Iris pigment epithelial cell (primary cell): ENCODE measurements around the gene CSNK2A1.
"Not testable (repeated sequence)": the region's sequence is repeated elsewhere in the genome, so short reads cannot be mapped to it uniquely, and the experiment has no call there.

Experiments
- DNase-seq: peaks from one replicate; pipeline ENCODE4 v3.0.0-alpha.2; 2011; ENCODE audit warnings: low read depth

CSNK2A1 gene

DNA sequence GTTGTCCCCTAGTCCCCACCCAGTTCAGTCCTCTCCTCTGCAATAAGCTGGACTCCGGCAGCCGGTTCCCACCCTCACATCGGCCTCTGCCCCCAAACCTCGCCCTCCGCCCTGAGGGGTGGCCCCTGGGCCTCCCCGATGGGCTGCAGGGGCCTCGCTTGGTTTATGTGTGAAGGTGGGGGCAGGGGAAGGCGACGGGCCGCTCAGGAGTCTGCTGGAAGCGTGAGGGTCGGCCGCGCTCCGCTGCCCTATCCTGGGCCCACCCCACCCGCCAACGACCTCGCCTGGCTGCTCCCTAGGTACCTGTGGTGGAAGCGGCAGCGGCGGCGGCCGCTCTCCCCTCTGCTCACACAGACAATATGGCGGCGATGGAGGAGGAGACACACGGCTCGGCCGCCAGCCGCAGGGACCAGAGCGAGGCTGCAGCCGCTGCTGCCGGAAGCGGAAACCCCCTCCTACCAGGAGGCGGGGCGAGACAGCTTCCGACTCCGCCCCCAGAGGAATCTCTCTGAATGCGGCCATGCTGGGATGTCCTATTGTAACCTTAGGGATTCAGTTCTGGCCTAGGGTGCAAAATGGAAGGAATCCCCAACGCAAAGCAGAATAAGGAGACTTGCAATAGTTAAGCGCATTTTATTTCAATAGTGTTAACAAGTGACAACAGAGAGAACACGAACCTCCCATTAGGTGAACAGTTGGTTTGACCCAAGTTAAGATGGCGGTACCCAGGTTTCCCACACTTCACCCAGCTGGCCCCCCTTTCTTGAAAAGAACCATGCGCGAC is at the start of gene CSNK2A1:
Gene CSNK2A1 (minus strand): TSS at position 422 of the 784 bp plus-strand sequence. CDS start 35,239 bp downstream, outside the sequence.
- peak; percentile 95 for DNase-seq

- no peak for DNase-seq
Observed at GRCh38 chr20:592506-592905, 48.9 kb upstream of the CSNK2A1 start.

- DNase-seq, result no peak
Observed at GRCh38 chr20:591941-592340, 48.4 kb upstream of the CSNK2A1 start.

DNA sequence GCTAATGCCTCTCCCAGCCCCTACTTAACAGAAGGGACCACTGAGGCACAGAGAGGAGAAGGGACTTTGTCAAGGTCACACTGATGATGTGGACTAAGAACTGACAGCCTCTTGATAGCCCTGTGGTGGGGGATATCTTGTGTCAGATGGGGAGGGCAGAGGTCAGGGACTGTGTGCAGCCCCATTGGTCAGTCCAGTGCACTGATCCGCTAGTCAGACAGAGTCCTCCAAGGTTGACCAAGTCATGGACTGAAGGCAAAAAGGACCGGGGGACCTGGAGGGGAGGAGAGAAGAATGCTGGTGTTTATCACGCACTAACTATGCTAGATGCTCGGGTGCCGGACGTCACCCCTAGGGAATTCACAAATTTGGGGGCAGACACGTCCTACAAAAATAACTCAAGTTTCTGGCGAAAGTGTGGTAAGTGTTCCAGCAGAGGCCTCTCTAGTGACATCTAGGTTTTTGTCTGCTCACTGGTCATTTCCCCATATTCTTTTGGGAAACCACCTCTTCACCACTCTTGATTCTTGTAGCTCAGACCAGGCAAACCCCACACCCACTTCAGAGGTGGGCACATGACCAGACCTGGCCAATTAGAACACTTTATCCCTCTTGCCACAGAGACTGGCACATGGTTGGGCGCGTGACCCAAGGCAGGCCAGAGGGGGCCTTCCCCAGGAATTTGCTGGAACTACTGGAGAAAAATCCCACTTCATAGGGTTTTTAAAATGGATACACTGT is 45.5 kb upstream of the CSNK2A1 start:
- DNase-seq, result no peak

- DNase-seq, result no peak
Observed at GRCh38 chr20:588476-588875, 44.9 kb upstream of the CSNK2A1 start.

GRCh38 chr20:584971-585301 is 41.3 kb upstream of the CSNK2A1 start:
- no peak for DNase-seq

- DNase-seq, result peak; percentile 11
Observed at GRCh38 chr20:584161-584970, 40.8 kb upstream of the CSNK2A1 start.

DNA sequence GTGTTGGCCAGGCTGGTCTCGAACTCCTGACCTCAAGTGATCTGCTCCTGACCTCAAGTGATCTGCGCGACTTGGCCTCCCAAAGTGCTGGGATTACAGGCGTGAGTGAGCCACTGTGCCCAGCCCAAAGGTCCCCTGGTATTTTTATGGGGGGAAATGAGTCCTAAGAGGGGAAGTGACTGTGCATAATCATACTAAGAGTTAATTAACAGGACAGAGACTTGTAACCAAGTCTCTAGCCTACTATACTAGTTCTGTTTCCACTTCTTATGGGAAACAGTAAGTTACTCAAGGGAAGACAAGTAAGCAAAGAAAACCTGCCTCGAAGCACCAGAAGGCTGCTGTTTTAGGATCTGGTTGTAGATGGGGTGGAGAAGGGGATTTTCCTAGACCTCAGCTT is 38.6 kb upstream of the CSNK2A1 start:
- no peak for DNase-seq

DNA sequence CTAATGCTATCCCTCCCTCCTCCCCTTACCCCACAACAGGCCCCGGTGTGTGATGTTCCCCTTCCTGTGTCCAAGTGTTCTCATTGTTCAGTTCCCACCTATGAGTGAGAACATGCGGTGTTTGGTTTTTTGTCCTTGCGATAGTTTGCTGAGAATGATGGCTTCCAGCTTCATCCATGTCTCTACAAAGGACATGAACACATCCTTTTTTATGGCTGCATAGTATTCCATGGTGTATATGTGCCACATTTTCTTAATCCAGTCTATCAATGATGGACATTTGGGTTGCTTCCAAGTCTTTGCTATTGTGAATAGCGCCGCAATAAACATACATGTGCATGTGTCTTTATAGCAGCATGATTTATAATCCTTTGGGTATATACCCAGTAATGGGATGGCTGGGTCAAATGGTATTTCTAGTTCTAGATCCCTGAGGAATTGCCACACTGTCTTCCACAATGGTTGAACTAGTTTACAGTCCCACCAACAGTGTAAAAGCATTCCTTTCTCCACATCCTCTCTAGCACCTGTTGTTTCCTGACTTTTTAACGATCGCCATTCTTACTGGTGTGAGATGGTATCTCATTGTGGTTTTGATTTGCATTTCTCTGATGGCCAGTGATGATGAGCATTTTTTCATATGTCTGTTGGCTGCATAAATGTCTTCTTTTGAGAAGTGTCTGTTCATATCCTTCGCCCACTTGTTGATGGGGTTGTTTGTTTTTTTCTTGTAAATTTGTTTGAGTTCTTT is 35.5 kb upstream of the CSNK2A1 start:
- DNase-seq, result not testable (repeated sequence)

DNA sequence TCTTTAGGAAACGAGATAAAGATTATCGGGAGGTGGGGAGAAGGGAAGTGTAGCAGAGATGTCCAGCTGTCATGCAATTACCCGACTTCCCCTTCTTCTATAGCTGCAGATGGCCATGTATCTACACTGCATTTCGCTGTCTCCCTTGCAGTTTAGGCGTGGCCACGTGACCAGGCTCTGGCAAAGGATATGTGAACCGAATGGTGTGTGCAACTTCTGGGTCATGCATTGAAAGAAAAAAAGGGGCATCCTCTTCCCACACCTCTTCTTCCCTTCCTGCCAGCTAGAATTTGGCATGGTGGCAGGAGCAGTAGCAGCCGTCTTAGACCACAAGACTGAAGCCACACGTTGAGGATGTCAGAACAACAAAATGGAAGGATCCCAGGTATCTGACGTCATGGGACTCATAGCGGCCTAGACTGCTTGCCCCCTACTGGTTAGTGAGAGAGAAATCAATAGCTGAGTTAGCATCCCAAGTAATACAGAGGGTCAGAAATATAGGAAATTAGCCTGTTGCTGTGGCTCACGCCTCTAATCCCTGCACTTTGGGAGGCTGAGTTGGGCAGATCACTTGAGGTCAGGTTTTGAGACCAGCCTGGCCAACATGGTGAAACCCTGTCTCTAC is 33.7 kb upstream of the CSNK2A1 start:
- DNase-seq, result peak; percentile 11

GRCh38 chr20:576156-576555 is 32.6 kb upstream of the CSNK2A1 start:
- no peak for DNase-seq

DNA sequence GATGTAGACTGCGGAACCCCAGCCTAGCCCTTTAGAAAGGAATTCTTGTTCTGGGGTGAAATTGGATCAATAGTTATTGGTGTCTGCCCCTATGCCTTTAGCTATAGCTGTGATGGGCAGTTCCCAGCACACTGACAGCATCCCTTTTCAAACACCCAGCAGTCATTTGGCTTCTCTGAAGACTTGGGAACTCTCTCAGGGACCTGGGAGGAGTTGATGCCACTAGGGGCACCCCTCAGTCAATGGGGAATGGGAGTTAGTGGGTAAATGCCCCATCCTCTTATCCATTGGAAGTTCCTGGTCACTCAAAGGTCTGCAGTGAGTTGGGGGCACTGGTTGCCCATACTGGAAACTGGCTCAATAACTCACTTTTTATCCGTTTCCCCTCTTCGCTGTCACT is 31.6 kb upstream of the CSNK2A1 start:
- DNase-seq, result no peak

DNA sequence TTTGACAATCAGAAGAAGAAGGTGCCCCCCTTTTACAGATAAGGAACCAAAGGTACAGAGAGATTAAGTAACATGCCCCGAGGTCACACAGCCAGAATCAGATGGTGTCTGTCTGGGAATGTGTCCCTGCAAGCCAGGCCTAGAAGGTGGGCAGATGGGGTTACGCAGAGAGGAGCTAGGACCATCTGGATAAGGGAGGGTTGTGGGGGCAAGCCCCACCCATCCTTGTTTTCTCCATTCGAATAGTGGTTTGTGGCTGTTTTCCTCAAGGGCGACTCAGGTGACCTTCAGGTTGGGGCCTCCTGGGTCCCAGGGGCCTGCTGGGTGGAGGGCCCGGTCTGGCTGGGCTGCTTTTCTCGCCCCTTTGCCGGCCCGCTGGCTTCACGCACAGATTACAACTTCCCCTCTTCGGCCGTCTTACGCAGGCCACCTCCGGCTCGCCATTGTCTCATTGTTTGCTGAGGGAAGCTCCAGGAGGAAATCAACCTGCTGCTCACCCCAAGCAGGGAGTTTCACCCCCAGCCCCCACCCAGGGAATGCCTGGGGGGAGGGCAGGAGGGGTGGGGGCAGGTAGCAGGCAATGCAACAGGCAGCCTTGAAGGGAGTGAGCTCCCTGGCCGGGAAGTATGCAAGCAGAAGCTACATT is 30.8 kb upstream of the CSNK2A1 start:
- DNase-seq, result no peak

DNA sequence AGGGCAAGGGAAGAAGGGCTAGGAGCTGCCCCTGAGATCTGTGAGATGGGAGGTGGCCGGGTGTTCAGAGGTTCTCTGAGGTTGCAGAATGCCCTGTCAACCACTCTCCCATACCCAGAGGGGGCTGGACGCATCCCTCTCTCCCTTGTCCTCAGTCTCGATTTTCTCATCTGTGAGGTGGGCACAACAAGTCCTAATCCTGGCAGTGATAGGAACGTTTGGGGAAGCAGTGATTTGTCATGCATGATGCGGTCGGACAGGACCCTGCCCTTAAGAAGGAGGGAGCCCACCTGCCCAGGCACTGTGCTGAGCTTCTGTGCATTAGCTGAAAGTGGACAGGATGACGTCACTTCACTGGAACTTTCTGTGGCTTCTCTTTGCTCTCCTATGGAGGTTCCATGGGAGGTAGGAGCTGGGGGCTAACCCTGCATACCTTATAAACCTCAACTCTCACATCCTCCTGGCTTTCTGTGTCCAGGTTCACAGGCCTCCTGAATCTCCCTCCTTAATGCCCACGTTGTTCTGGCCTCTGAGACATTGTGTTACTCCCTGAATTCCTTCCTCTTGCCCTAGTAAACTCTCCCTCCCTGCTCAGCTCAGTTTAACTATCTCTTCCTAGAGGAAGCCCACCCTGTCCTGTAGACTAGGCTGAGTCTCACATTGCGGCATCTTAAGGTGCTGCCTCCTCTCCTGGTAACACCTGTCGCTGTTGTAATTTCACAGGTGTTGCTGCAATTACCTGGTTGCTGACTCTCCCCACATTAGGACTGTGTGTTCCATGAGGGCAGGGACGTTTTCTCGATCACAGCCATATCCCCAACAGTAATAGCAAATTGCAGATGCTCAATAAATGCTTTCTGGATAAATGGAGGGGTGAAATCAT is 30.1 kb upstream of the CSNK2A1 start:
- no peak for DNase-seq

DNA sequence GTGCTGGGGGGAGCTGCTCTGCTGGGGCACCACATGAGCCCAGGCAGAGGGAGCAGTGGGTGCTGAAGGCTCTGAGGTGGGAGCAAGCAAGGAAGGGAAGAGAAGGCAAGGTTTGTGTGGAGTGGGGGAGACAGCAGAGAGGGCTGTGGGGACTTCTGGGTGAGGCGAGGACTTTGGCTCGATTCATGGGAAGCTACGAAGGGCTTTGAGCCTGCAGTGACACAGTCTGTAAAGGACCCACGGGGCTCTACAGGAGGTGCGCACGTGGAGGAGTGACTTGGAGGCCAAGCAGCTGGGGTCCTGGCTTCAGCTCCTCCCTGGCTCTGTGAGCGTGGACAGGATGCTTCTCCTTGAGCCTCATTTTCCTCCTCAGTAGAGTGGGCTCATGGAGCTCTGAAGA is 29.1 kb upstream of the CSNK2A1 start:
- no peak for DNase-seq

DNA sequence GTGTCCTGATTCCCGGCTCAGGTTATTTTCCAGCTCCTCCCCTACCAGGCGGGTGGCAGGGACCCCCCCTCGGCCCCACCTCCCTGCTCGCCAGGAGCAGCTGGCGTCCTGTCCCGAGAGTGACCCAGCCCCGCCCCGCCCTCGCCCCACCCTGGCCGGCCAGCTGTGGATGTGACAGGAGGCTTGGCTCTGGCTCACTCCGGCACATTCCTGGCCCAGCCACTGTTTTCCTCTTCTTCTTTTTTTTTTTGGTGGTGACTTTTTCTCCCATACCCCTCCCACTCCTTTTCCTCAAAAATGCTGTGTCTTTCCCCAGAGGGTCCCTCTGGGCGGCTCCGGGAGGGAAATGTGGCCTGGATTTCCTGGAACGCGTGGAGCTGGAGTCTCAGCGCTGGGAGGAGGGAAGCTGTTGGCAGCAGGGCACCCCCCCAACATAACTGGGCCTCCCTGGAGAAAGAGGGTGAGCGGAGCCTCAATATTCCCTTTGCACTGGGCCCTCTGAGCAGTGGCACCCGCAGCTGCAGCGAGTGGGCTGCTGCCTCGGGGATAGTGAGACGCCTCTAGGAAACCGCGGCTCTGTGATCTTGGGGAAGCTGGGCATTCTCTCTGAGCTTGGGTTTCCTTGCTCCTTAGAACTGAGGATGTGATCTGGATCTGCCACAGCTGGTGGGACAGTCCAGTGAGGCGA is 28.3 kb upstream of the CSNK2A1 start:
- DNase-seq, result no peak

GRCh38 chr20:568673-569415 is 25.3 kb upstream of the CSNK2A1 start:
- DNase-seq, result no peak

- no peak for DNase-seq
Observed at GRCh38 chr20:568097-568652, 24.6 kb upstream of the CSNK2A1 start.
